ENCODE measurements around the gene PPP4R3C. TPM values are rescaled to one million over a fixed set of nuclear protein-coding genes. Genes with fewer than 3 reads are reported as not detected.

Gene PPP4R3C
- total RNA-seq, 4 donors from 2014 or later, result not detected

DNA sequence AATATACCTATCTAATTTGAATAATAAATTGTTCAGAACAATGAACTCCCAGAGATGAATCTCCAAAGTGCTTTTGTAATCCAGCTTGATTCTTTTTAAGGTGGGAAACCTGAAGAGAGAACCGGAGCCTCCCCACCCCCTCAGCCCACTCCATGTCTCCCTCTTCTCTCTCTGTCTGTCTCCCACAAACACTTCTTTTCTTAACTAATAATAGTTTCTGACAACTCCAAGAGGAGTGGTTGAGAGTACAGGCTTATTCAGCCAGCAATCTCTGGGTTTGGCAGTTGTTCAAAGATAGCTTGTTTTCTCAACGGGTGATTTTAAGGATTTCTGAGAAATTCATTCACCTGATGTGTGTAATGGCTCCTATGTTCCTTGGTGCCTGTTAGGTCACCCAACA lies 23.4 kb downstream of the PPP4R3C start:
- DNase-seq, result no peak
- TF ChIP-seq CTCF (IDR thresholded peaks at IDR 0.05) (no peak), POLR2A (IDR thresholded peaks at IDR 0.05) (no peak)
- H3K4me3 ChIP-seq, result no peak overlapping the region
- intact Hi-C loops (cut with DNase I), result no loop called here
- no peak overlapping the region for H3K27ac ChIP-seq
- no peaks in the 10 kb centered on the region for H3K36me3 ChIP-seq
- no peaks in the 10 kb centered on the region for H3K9me3 ChIP-seq
- WGBS, 2 donors, result 29 to 32% methylated on average over 2 of the region's 2 CpGs
- no peaks in the 10 kb centered on the region for H3K27me3 ChIP-seq
- H3K4me1 ChIP-seq, result no peaks in the 10 kb centered on the region

- TF ChIP-seq CTCF (IDR thresholded peaks at IDR 0.05) (no peak), POLR2A (IDR thresholded peaks at IDR 0.05) (no peak)
- H3K9me3 ChIP-seq, result no peaks in the 10 kb centered on the region
- WGBS, 2 donors, result 61% methylated on average over 3 of the region's 3 CpGs; no CpG with 5 or more reads in 1 of the 2 donors
- no peak overlapping the region for H3K4me3 ChIP-seq
- no peaks in the 10 kb centered on the region for H3K36me3 ChIP-seq
- no peaks in the 10 kb centered on the region for H3K27me3 ChIP-seq
- DNase-seq, result no peak
- no peak overlapping the region for H3K27ac ChIP-seq
- H3K4me1 ChIP-seq, result no peaks in the 10 kb centered on the region
- intact Hi-C loops (cut with DNase I), result no loop called here
These were observed 24.2 kb downstream of the PPP4R3C start for GRCh38 chrX:27438937-27439336.

DNA sequence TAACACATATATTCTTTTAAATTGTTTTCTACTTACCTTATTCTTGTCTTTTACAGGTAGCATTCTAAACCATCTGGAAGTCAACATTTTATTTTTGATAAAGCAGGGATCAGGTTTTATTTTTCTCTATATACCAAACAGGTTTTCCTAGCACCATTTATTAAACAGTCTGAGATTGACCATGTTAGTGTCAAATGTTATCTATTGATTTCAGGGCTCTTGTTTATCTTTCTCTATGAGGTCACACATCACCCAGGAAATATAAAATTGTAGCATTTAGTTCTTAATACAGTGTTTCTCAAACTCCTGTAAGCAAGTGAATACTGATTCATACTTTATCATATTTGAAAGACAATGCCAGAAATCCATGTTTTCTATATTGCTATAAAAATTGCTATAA lies 28.1 kb downstream of the PPP4R3C start:
- intact Hi-C loops (cut with DNase I), result no loop called here
- no peak for DNase-seq
- Histone ChIP-seq H3K4me1 (no peaks in the 10 kb centered on the region), H3K27me3 (no peaks in the 10 kb centered on the region), H3K9me3 (no peaks in the 10 kb centered on the region), H3K36me3 (no peaks in the 10 kb centered on the region), H3K27ac (no peak overlapping the region), H3K4me3 (no peak overlapping the region)
- TF ChIP-seq CTCF (IDR thresholded peaks at IDR 0.05) (no peak), POLR2A (IDR thresholded peaks at IDR 0.05) (no peak)

Other genes starting within 250 kb of the PPP4R3C start
- not detected for gene DCAF8L2, start 127.0 kb upstream of the PPP4R3C start, total RNA-seq

All from esophagus squamous epithelium (tissue), 5 donors.